DOHH2 (cell line): ENCODE data around the gene GRK6.

Experiments
- EZH2phosphoT487 ChIP-seq: fragments of 200-600 bp; sonication (generic); IDR thresholded peaks from 2 replicates; pipeline ENCODE4 v1.6.1; 2017; ENCODE audit warnings: borderline replicate concordance, mild to moderate bottlenecking, antibody characterized with exemption, low read length, moderate library complexity, mixed read lengths
- TF ChIP-seq, protein P1 (sequence below): fragments of 200-600 bp; sonication (generic); IDR thresholded peaks from one replicate; pipeline ENCODE4 v1.5.1; 2014; ENCODE audit warnings: antibody characterized with exemption, mild to moderate bottlenecking, low read depth, low read length; ENCODE audit not compliant: poor library complexity, severe bottlenecking

DNA sequence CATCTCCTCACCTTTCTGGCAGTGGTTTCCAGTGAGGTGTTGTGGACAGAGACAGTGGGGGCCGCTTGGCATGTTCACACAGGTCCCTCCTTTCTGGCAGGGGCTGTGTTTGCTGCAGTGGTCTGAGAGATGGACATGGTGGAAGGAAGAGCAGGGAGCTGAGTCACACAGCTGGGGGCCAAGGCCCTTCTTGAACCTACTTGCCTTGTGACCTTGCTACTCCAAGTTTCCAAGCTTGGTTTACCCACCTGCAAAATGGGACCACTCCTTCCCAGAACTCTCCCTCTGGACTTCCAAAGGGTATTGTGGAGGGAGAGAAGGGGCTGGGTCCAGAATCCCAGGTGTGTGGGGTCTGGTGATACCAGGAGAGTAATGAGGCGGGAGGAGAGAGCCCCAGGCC, 21.2 kb upstream of the GRK6 start:
- no peak for TF ChIP-seq EZH2phosphoT487
- TF ChIP-seq, protein P1, sequence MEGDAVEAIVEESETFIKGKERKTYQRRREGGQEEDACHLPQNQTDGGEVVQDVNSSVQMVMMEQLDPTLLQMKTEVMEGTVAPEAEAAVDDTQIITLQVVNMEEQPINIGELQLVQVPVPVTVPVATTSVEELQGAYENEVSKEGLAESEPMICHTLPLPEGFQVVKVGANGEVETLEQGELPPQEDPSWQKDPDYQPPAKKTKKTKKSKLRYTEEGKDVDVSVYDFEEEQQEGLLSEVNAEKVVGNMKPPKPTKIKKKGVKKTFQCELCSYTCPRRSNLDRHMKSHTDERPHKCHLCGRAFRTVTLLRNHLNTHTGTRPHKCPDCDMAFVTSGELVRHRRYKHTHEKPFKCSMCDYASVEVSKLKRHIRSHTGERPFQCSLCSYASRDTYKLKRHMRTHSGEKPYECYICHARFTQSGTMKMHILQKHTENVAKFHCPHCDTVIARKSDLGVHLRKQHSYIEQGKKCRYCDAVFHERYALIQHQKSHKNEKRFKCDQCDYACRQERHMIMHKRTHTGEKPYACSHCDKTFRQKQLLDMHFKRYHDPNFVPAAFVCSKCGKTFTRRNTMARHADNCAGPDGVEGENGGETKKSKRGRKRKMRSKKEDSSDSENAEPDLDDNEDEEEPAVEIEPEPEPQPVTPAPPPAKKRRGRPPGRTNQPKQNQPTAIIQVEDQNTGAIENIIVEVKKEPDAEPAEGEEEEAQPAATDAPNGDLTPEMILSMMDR, result no peak
